ENCODE data around the gene VPS8. TPM values are rescaled to one million over a fixed set of nuclear protein-coding genes. Genes with fewer than 3 reads are reported as not detected.
"Not testable (repeated sequence)": the region's sequence is repeated elsewhere in the genome, so short reads cannot be mapped to it uniquely, and the experiment has no call there.

VPS8 gene
- total RNA-seq, 3 donors from 2014 or later, result 13.2 to 18.4 (median 17.6) TPM

DNA sequence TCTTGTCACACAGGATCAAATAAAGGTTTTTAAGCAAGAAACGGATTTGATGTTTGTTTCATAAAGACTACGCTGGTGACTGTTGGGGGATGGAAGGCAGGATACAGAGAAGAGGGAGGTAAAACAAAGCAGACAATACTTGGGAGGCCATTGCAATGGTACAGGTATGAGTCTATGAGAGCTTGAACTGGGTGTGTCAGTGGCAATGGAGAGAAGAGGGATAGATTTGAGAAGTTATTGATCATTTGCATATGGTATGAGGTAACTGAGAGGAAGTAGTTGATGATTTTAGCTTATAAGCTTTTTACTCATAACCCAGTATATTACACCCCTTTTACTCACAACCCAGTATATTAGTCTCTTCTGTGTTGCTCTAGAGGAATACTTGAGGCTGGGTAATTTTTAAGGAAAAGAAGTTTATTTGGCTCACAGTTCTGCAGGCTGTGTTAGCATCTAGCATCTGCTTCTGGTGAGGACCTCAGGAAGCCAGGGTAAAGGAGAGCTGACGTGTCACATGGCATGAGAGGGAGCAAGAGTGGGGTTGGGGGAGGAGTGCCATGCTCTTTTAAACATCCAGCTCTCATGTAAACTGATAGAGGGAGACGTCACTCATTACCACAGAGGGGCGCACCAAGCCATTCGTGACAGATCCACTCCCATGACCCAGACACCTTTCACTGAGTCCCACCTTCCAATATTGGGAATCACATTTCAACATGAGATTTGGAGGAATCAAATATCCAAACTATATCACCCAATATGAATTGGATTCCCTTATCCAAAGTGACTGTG is 153.9 kb downstream of the VPS8 start:
- Mint-ChIP-seq H3K4me1 (ENCODE audit: low read depth) (peaks cover 11% of the 10 kb centered on the region), H3K27me3 (ENCODE audit: low read depth) (no peaks in the 10 kb centered on the region), H3K36me3 (ENCODE audit: insufficient read depth) (peaks cover 55% of the 10 kb centered on the region), H3K4me3 (no peak overlapping the region), H3K9me3 (no peaks in the 10 kb centered on the region)
- ATAC-seq (no peak), DNase-seq (no peak)

DNA sequence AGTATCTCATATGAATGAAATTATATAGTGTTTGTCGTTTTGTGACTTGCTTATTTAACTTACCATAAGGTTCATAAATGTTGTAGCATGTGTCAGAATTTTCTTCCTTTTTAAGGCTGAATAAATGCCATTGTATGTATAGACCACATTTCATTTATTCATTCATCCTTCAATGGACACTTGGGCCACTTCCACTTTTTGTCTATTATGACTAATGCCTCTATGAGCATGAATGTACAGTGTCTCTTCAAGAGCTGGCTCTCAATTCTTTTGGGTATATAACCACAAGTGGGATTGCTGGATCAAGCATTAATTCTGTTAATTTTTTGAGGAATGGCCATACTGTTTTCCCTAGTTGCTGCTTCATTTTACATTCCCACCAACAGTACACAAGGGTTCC is 156.1 kb downstream of the VPS8 start:
- Mint-ChIP-seq H3K4me1 (ENCODE audit: low read depth) (peaks cover 11% of the 10 kb centered on the region), H3K9me3 (no peaks in the 10 kb centered on the region), H3K36me3 (ENCODE audit: insufficient read depth) (peaks cover 62% of the 10 kb centered on the region), H3K4me3 (no peak overlapping the region), H3K27me3 (ENCODE audit: low read depth) (no peaks in the 10 kb centered on the region)
- ATAC-seq (no peak), DNase-seq (no peak)

DNA sequence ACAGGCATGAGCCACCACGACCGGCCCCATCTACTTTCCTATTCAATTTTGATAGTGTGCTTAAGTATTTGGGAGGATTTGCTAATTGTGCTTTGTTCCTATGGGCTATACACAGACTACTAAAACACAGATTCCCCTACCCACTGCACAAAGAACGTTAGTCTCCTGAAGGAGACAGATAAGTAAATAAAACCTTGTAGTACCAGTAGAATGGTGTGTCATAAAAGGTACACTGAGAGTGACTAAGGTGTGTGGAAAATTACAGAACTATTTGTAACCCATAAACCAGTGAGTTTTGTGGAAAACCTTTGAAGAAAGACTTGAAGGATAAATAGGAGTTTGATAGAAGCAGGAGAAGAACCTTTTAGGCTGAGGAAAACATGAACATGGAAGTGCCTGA is 158.2 kb downstream of the VPS8 start:
- Mint-ChIP-seq H3K36me3 (ENCODE audit: insufficient read depth) (peaks cover 71% of the 10 kb centered on the region), H3K27me3 (ENCODE audit: low read depth) (no peaks in the 10 kb centered on the region), H3K9me3 (peaks cover 11% of the 10 kb centered on the region), H3K4me3 (no peak overlapping the region), H3K4me1 (ENCODE audit: low read depth) (peaks cover 11% of the 10 kb centered on the region)
- DNase-seq (no peak), ATAC-seq (no peak)

DNA sequence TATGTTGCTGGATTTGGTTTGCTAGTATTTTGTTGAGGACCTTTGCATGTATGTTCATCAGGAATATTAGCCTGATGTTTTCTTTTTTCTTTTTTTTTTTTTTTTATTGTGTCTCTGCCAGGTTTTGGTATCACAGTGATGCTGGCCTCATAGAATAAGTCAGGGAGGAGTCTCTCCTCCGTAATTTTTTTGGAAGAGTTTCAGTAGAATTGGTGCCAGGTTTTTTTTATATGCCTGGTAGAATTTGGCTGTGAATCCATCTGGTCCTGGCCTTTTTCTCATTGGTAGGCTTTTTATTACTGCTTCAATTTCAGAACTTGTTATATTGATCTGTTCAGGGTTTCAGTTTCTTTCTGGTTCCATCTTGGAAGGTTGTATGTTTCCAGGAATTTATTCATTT is 165.8 kb downstream of the VPS8 start:
- no peak for DNase-seq
- Mint-ChIP-seq H3K36me3 (ENCODE audit: insufficient read depth) (peaks cover 61% of the 10 kb centered on the region), H3K27me3 (ENCODE audit: low read depth) (no peaks in the 10 kb centered on the region), H3K9me3 (peaks cover 15% of the 10 kb centered on the region), H3K4me1 (ENCODE audit: low read depth) (no peaks in the 10 kb centered on the region), H3K4me3 (no peak overlapping the region)
- ATAC-seq, result no peak

DNA sequence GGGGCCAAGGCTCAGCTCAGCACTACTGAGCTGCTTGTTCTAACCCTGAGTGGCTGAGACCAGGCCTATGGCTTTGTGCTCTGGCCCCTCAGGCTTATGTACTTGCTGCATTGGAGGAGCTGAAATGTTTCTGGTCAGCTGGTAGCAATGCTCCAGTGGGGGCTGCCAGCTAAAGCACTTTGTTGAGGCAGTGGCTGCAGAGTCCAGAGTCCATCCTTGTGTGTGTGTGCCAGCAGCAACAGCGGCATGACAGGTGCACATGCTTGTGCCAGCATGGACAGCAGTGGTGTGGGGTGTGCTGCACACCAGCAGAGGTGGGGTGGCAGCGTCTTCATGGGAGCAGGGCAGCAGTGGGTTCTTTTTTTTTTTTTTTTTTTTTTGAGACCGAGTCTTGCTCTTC is 169.1 kb downstream of the VPS8 start:
- ATAC-seq, result no peak
- DNase-seq, result no peak
- peaks cover 4% of the 10 kb centered on the region for H3K9me3 Mint-ChIP-seq
- H3K4me3 Mint-ChIP-seq, result no peak overlapping the region
- no peaks in the 10 kb centered on the region for H3K27me3 Mint-ChIP-seq (ENCODE audit: low read depth)
- H3K36me3 Mint-ChIP-seq (ENCODE audit: insufficient read depth), result peaks cover 39% of the 10 kb centered on the region
- no peaks in the 10 kb centered on the region for H3K4me1 Mint-ChIP-seq (ENCODE audit: low read depth)

DNA sequence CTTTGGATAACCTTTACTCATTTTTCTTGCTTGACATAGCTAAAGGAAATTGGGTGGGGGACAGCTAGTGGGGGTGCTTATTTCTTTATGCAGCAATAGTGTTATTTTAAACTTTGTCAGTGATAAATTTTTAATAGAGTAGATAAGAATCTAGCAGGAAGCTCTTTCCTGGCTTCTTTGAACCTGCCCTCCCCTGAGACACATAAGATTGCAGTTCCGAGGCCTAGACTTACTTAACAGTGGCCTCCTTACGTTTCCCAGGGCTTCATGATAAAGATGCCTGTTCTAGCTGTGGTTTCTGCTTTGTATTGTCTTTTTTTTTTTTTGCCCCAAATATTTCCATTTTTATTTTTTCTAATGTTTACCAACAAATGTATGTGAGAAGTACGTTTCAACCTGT is 170.1 kb downstream of the VPS8 start:
- Mint-ChIP-seq H3K36me3 (ENCODE audit: insufficient read depth) (peaks cover 37% of the 10 kb centered on the region), H3K4me1 (ENCODE audit: low read depth) (no peaks in the 10 kb centered on the region), H3K27me3 (ENCODE audit: low read depth) (no peaks in the 10 kb centered on the region), H3K4me3 (no peak overlapping the region), H3K9me3 (peaks cover 4% of the 10 kb centered on the region)
- ATAC-seq, result no peak
- no peak for DNase-seq

DNA sequence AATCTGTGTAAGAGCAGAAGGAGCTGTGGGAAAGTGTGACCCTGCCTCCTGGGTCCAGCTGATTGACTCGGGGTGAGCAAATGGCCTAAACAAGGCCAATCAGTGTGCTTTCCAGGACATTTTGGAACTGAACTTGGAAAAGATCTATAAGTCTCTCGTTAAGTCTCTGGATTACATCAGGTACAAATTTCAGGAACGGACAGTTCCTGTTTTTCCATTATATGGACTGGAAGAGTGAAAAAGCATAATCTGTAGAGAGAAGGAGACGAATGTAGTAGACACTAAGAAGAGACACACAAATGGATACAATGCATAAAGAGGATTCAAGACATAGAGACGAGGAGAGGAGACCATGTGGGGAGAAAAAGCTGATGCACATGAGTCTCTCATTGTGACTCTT is 173.6 kb downstream of the VPS8 start:
- peaks cover 41% of the 10 kb centered on the region for H3K36me3 Mint-ChIP-seq (ENCODE audit: insufficient read depth)
- no peak for DNase-seq
- H3K27me3 Mint-ChIP-seq (ENCODE audit: low read depth), result no peaks in the 10 kb centered on the region
- no peaks in the 10 kb centered on the region for H3K9me3 Mint-ChIP-seq
- peaks cover 2% of the 10 kb centered on the region for H3K4me1 Mint-ChIP-seq (ENCODE audit: low read depth)
- ATAC-seq, result no peak
- no peak overlapping the region for H3K4me3 Mint-ChIP-seq

DNA sequence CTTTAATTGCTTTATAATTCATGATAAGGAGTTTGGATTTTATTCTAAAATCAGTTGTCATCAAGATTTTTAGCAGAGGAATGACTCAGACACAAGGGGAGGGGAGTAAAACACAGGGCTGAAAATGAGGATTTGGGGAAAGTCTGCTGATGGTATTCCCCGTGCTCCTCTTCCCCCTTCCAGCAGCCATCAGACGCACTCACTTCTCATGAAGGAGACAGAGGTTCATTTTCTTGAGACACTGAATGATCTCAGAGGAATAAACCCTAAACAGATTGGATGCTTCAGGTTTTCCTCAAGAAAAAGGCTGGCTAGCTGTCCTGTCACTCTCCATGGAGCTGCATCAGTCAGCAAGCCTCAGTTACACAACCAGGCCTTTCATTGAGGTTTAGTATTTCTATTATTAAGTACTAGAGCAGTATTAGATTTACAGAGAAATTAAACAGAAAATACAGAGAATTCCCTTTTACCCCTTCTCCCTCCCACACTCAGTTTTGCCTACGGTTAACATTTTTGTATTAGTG is 174.5 kb downstream of the VPS8 start:
- Mint-ChIP-seq H3K4me1 (ENCODE audit: low read depth) (peaks cover 2% of the 10 kb centered on the region), H3K9me3 (no peaks in the 10 kb centered on the region), H3K27me3 (ENCODE audit: low read depth) (no peaks in the 10 kb centered on the region), H3K4me3 (no peak overlapping the region), H3K36me3 (ENCODE audit: insufficient read depth) (peaks cover 42% of the 10 kb centered on the region)
- ATAC-seq (no peak), DNase-seq (no peak)

DNA sequence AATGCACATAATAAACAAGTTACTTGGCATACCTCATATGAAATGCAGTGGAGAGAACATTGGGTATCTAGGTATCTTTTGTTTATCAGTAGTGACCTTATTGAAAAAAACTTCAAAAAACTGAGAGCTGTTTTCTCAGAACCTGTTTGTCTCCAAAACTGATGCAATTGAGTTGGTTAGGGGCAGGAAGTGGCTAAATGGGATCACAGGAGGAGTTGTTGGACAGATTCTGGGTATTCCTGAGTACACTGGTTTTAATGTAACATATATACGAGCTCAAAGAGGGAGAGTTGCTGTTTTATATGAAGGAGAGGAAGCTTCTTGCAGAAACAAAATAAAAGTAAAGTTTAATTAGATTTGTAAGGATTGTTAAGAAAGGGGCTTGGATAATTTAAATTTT is 181.4 kb downstream of the VPS8 start:
- Mint-ChIP-seq H3K27me3 (ENCODE audit: low read depth) (no peaks in the 10 kb centered on the region), H3K4me1 (ENCODE audit: low read depth) (no peaks in the 10 kb centered on the region), H3K36me3 (ENCODE audit: insufficient read depth) (peaks cover 19% of the 10 kb centered on the region), H3K4me3 (no peak overlapping the region), H3K9me3 (no peaks in the 10 kb centered on the region)
- ATAC-seq, result no peak
- DNase-seq, result no peak

DNA sequence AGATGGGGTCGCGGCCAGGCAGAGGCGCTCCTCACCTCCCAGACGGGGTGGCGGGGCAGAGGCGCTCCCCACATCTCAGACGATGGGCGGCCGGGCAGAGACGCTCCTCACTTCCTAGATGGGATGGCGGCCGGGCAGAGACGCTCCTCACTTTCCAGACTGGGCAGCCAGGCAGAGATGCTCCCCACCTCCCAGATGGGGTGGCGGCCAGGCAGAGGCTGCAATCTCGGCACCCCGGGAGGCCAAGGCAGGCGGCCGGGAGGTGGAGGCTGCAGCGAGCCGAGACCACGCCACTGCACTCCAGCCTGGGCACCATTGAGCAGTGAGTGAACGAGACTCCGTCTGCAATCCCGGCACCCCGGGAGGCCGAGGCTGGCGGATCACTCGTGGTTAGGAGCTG is 191.9 kb downstream of the VPS8 start:
- ATAC-seq; H3K4me1 Mint-ChIP-seq (ENCODE audit: low read depth); H3K4me3 Mint-ChIP-seq; H3K27me3 Mint-ChIP-seq (ENCODE audit: low read depth); DNase-seq: not testable (repeated sequence)
- peaks cover 75% of the 10 kb centered on the region for H3K36me3 Mint-ChIP-seq (ENCODE audit: insufficient read depth)
- peaks cover 20% of the 10 kb centered on the region for H3K9me3 Mint-ChIP-seq

DNA sequence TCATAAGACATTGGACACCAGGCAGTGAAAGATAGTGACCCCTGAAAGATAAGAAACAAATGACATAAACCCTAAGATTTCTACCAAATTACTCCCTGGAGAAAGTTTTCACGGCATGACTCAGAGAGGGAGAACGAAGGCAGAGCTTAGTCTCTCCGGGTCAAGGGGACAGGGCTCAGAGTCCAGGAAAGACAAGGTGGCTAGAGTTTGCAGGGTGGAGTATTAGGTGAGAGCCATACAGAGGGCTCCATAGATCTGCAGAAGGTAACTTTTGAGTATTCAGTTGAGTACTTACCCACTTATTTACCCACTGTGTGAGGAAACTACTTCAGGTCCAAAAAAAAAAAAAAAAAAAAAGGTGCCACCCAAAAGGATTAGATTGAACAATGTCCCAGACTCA is 197.7 kb downstream of the VPS8 start:
- DNase-seq (no peak), ATAC-seq (no peak)
- H3K36me3 Mint-ChIP-seq (ENCODE audit: insufficient read depth), result peaks cover 76% of the 10 kb centered on the region
- no peaks in the 10 kb centered on the region for H3K27me3 Mint-ChIP-seq (ENCODE audit: low read depth)
- H3K4me3 Mint-ChIP-seq, result no peak overlapping the region
- peaks cover 28% of the 10 kb centered on the region for H3K9me3 Mint-ChIP-seq
- no peaks in the 10 kb centered on the region for H3K4me1 Mint-ChIP-seq (ENCODE audit: low read depth)

DNA sequence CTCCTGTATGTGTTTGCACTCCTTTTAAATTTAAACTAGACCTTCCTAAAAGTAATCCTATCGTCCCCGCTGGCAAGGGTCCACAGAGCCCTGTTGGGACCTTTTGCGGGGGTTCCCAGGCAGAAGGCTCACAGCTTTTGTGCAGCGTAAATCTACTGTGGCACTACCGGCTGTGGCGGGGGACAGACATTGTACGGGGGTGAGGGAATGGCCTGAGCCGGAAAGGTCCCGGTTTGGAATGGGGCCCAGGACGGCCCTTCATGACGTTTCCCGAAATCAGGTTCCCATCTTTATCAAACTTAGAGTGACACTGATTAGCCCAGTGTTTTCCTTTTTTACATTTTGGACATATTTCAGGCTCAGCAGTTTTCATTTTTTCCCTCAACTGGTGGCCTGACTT is 205.6 kb downstream of the VPS8 start:
- Mint-ChIP-seq H3K36me3 (ENCODE audit: insufficient read depth) (peaks cover 57% of the 10 kb centered on the region), H3K9me3 (peaks cover 19% of the 10 kb centered on the region)
- not testable (repeated sequence) for ATAC-seq; H3K27me3 Mint-ChIP-seq (ENCODE audit: low read depth); H3K4me3 Mint-ChIP-seq; H3K4me1 Mint-ChIP-seq (ENCODE audit: low read depth); DNase-seq

DNA sequence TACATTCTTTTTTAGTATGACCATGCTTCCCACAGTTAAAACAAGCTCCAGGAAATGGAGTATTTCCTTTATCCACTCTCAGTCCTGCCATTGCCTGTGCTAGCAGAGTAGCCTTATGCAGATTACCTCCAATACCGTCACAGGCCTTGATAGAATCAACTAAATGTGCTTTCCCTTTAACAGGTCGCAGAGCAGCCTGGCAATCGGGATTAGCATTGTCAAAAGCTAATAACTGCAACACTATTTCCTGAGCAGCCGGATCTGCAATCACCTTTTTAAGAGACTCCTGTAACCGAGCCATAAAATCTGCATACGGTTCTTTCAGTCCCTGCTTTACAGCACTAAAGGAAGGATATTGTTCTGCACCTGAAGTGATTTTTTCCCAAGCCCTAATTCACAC is 206.0 kb downstream of the VPS8 start:
- not testable (repeated sequence) for H3K4me1 Mint-ChIP-seq (ENCODE audit: low read depth); H3K4me3 Mint-ChIP-seq; DNase-seq; H3K27me3 Mint-ChIP-seq (ENCODE audit: low read depth); ATAC-seq
- H3K9me3 Mint-ChIP-seq, result peaks cover 19% of the 10 kb centered on the region
- H3K36me3 Mint-ChIP-seq (ENCODE audit: insufficient read depth), result peaks cover 55% of the 10 kb centered on the region

DNA sequence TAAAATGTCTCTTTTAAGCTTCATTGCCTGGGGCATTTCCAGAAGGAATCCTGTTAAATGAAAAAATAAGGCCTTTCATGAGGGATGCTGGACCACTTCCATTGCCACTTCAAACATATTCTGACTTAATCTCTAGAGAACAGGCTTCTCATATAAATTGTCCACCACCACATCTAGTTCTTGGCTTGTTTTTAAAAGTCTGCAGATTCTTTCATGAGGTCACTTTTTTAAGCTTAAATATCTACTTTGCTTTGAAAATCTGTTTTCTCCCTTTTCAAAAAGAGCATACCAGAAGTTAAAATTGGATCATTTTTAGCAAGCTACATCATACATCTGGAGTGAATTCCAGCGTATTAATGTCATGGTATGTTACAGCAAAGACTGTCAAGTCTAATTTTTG is 209.3 kb downstream of the VPS8 start:
- no peak for DNase-seq
- no peak overlapping the region for H3K4me3 Mint-ChIP-seq
- no peak for ATAC-seq
- H3K4me1 Mint-ChIP-seq (ENCODE audit: low read depth), result no peaks in the 10 kb centered on the region
- peaks cover 14% of the 10 kb centered on the region for H3K9me3 Mint-ChIP-seq
- H3K36me3 Mint-ChIP-seq (ENCODE audit: insufficient read depth), result peaks cover 56% of the 10 kb centered on the region
- H3K27me3 Mint-ChIP-seq (ENCODE audit: low read depth), result no peaks in the 10 kb centered on the region

DNA sequence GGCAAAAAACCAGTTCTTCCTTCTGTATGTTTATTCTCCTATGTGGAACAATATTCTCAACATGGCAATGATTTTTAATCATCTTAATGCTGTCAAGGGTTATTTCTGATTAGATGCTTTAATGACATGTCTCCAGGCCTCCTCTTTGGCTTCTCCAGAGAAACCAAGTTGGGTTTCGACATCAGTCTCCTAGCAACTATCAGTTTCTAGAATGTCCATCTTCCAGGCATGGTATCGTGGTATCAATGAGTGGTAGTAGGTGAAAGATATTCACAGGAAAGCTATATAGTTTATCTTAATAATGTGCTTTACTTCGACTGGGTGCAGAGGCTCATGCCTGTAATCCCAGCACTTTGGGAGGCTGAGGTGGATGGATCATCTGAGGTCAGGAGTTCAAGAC is 212.4 kb downstream of the VPS8 start:
- H3K27me3 Mint-ChIP-seq (ENCODE audit: low read depth), result no peaks in the 10 kb centered on the region

More for the DNA sequence above, 212.4 kb downstream of the VPS8 start:
- peaks cover 40% of the 10 kb centered on the region for H3K36me3 Mint-ChIP-seq (ENCODE audit: insufficient read depth)
- H3K4me1 Mint-ChIP-seq (ENCODE audit: low read depth), result no peaks in the 10 kb centered on the region
- no peak for ATAC-seq
- DNase-seq, result no peak
- no peaks in the 10 kb centered on the region for H3K9me3 Mint-ChIP-seq
- H3K4me3 Mint-ChIP-seq, result no peak overlapping the region

Data from activated T-cell treated with anti-CD3 and anti-CD28 coated beads, Interleukin-2, amount 50 U/mL, for 4 hours (primary cell).